Epithelial cell of proximal tubule (primary cell): ENCODE results near the gene AGBL5. TPM values are rescaled to one million over a fixed set of nuclear protein-coding genes. Genes with fewer than 3 reads are reported as not detected.

ENCODE experiments used
- DNase-seq: peaks from one replicate; pipeline ENCODE4 v3.0.0-alpha.2; 2011; ENCODE audit warnings: low read depth
- H3K4me3 ChIP-seq: 2 replicates; pipeline ENCODE4 v1.5.1; 2011; ENCODE audit warnings: low read depth, mild to moderate bottlenecking, low read length
- CTCF ChIP-seq: conservative IDR thresholded peaks from 2 replicates; pipeline ENCODE4 v1.5.1; 2012; ENCODE audit warnings: low read depth, mild to moderate bottlenecking, low read length
- total RNA-seq: library from RNA; depleted of rRNA; stranded (reverse); fragments of >200 nt; gene quantifications from 2 replicates; pipeline ENCODE4 v1.2.3, GENCODE V29; 2015

The AGBL5 gene
- total RNA-seq, 1 donor from 2014 or later: 17.0 TPM

- no peak for DNase-seq
- peak overlapping the region; percentile 71 for H3K4me3 ChIP-seq
- TF ChIP-seq CTCF: peak; percentile 57
Observed at GRCh38 chr2:27086090-27086723, 34.7 kb downstream of the AGBL5 start.

GRCh38 chr2:27086724-27087593, 35.5 kb downstream of the AGBL5 start, which contains the start of gene KHK:
TSS of gene KHK (plus strand) at chr2:27086772. CDS start at chr2:27087260, 488 bp downstream.
- peak within 1 kb of the TSS; percentile 71 for H3K4me3 ChIP-seq
- DNase-seq: no peak
- no peak for TF ChIP-seq CTCF

- no peak for TF ChIP-seq CTCF
- no peak for DNase-seq
Observed at GRCh38 chr2:27087823-27088410, 36.4 kb downstream of the AGBL5 start.

GRCh38 chr2:27088634-27089033, 37.2 kb downstream of the AGBL5 start:
- DNase-seq: no peak
- TF ChIP-seq CTCF: no peak
- H3K4me3 ChIP-seq: no peak overlapping the region

More at GRCh38 chr2:27087823-27088410, 36.4 kb downstream of the AGBL5 start:
- peak overlapping the region; percentile 57 for H3K4me3 ChIP-seq

GRCh38 chr2:27089111-27089954, 37.9 kb downstream of the AGBL5 start:
- H3K4me3 ChIP-seq: no peak overlapping the region
- TF ChIP-seq CTCF: no peak
- no peak for DNase-seq
